GM12892 (cell line): ENCODE data around the gene ADARB2.

Experiments used
- DNase-seq: peaks from one replicate; pipeline ENCODE4 v3.0.0; 2011; ENCODE audit not compliant: insufficient read length
- FAIRE-seq: peaks from 2 replicates; lab custom pipeline; 2011; peaks lifted over from hg19 to GRCh38; lab: Jason Lieb, UNC
- POLR2A ChIP-seq: IDR thresholded peaks from 2 replicates; pipeline ENCODE4 v1.6.1; 2011; ENCODE audit warnings: low read depth, low read length, control low read depth
- POLR2AphosphoS5 ChIP-seq: IDR thresholded peaks from 2 replicates; pipeline ENCODE4 v1.6.1; 2011; ENCODE audit warnings: low read depth, low read length, control low read depth
- TAF1 ChIP-seq: IDR thresholded peaks from 2 replicates; pipeline ENCODE4 v1.6.1; 2011; ENCODE audit warnings: low read depth, mild to moderate bottlenecking, control low read depth, low read length, borderline replicate concordance

Gene ADARB2

DNA sequence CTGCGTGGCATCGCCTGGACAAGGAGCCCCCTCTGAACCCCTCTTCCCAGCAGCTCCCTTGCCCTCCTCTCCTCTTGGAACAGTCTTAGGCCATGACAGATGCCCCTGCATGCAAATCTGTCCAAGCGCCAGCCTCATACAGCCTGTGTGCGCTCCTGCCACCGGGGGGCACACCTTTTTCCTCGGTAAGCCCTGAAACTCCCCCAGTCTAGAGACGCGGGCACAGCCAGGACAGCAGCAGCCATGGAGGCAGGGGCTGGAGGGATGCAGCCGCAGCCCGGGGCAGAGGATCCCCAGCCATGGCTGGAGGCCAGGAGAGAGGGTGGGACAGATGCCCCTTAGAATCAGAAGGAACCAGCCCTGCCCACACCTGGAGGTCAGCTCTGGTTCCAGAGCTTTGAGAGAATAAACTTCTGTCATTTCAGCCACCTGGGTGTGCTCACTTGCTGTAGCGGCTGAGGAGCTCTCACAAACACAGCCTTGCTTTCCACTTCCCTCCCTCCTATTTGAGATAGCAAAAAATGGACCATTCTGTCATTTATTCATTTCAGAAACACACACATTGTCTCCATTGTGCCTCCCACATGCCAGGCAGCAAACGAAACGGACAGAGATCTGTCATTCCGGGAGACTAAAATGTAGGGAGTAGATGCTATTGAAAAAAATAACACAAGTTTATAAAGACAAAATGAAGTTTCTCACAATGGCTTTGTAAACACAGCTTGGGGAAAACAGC lies 439.6 kb downstream of the ADARB2 start:
- DNase-seq (no peak), FAIRE-seq (no peak)
- no peak for TF ChIP-seq POLR2A
- no peak for TF ChIP-seq TAF1
- no peak for TF ChIP-seq POLR2AphosphoS5

DNA sequence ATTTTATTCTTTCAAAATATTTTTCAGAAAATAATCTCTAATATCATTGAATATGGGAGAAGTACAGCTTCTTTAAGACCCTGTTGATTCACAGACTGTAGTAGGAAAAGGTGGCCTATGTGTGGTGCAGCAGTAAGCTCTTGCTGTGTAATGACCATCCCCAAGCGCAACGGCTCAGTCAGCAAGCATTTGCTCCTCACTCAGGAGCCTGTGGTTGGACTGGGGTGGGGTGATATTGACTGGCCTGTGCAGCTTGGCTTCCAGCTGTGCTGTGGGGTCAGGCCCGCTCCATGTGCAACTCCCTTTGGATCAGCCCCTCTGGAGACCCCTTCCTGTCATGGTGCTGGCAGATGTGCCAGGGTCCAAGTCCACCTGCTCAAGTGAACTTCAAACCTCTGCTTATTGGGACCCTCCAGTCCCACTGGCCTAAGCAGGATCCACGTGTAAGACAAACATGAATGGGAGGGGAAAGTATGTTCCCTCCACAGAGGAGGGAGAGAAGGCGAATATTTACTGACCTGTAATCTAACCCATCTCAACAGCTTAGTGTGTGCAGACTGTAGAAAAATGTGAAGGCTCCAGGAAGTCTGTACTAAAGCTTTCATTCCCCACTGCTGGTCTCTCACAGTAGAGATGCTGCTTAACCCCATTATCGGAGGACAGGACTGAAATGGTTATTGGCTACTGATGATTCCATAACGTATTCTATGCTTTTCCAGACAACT lies 441.4 kb downstream of the ADARB2 start:
- FAIRE-seq, result no peak
- TF ChIP-seq POLR2A, result no peak
- no peak for TF ChIP-seq TAF1
- TF ChIP-seq POLR2AphosphoS5, result no peak
- DNase-seq, result no peak

DNA sequence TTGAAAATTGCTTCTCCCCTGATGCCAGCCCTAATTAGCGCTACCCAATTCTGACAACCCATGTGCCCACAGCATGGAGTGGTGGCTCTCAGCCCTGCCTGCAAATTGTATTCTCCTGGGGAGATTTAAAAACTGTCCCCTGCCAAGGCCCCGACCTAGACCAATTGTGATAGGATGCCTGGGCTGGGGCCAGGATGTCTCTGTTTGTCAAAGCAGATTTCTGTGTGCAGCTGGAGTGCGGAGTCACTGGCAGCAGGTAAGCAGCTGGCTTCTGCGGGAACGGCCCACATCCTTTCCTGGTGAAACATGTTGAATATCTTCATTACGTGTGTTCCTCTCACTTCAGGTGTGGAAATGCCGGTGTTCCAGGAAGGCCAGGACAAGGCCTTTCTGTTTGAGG lies 442.6 kb downstream of the ADARB2 start:
- FAIRE-seq (no peak), DNase-seq (no peak)
- TF ChIP-seq POLR2A, result no peak

- no peak for FAIRE-seq
- TF ChIP-seq POLR2A, result no peak
- no peak for TF ChIP-seq POLR2AphosphoS5
- no peak for TF ChIP-seq TAF1
- DNase-seq, result no peak
These were observed 443.5 kb downstream of the ADARB2 start for GRCh38 chr10:1293636-1294435.

- DNase-seq (no peak), FAIRE-seq (no peak)
- no peak for TF ChIP-seq POLR2AphosphoS5
- TF ChIP-seq TAF1, result no peak
- TF ChIP-seq POLR2A, result no peak
These were observed 444.2 kb downstream of the ADARB2 start for GRCh38 chr10:1293157-1293556.

DNA sequence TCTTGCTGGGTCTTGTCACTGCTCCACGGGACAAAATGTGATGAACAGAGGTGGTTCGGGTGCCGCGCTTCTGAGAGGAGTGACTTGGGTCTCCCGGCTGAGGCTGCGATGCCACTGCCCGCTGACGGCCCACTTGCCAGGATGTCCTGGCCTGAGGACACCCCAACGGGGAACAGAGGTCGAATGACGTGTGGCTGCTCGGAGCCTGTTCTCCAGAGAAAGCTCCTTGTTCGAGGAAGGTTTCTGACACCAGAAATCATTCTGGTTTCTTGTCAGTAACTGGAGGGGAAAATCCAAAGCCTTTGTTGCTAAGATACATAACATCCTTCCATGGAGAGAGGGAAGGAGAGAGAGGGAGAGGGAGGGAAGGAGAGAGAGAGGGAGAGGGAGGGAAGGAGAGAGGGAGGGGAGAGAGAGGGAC lies 444.7 kb downstream of the ADARB2 start:
- no peak for FAIRE-seq
- DNase-seq, result no peak
- TF ChIP-seq TAF1, result no peak

DNA sequence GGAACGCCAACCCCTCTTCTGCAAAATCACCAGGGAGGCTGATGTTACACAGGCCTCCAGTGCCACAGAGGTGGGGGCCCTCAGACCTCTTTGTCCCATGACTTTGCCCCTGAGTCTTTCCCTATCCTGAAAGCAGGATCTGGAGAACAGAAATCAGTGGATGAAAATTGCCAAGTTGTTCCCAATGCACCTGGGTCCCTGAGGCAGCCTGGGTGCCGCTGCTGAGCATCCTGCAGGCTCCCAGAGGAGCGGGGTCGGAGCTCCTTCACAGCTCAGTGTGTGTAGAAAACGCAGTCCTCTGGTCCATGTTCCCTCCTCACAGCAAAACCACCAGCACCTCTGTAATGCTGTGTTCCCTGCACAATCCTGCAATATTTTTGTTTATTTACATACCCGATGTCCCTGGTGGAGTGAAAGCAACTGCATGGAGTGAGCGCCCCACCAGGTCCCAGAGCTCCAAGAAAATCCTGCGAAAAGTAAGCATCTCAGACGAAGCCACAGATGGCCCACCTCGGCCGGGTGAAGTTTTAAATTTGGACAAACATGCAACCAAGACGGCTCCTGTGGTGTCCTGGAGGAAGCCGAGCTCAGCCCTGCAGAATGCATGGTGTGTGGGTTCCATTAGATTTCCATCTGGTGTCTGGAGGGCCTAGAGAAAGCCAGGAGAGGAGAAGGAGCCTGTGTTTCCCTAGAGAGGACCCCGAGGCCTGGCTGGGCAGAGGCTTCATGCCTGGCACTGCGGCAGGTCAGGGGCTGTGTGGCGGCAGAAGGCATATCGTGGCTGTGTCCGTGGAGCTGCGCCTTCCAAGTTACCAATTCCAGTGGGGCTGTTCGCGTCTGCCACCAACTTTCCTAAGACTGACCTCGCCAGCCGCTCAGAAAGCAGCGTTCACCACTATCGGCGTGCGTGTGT lies 445.9 kb downstream of the ADARB2 start:
- FAIRE-seq, result no peak
- DNase-seq, result no peak
- TF ChIP-seq POLR2AphosphoS5, result no peak
- TF ChIP-seq TAF1, result no peak
- no peak for TF ChIP-seq POLR2A

DNA sequence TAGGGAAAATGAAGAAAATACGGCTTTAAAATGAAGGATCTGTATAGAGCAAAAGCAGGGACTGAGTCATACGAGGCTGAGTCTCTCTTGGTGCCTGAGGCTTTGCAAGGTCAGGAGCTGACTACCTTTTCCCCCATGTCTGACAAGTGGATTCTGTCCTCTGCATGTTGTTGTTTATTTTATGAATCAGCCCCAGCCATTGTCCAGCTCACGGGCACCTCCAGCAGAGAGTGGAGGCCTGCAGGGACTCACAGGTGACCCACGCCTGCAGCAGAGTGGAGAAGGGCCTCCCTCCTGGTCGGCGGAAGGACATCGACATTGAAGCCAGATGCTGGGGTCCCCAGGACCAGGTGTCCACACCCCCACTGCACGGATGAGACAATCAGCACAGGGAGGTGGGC lies 447.3 kb downstream of the ADARB2 start:
- FAIRE-seq (no peak), DNase-seq (no peak)
- TF ChIP-seq TAF1 (no peak), POLR2AphosphoS5 (no peak), POLR2A (no peak)

GRCh38 chr10:1289591-1289990 lies 447.7 kb downstream of the ADARB2 start:
- TF ChIP-seq TAF1, result no peak
- TF ChIP-seq POLR2A, result no peak
- TF ChIP-seq POLR2AphosphoS5, result no peak
- FAIRE-seq, result no peak
- no peak for DNase-seq

DNA sequence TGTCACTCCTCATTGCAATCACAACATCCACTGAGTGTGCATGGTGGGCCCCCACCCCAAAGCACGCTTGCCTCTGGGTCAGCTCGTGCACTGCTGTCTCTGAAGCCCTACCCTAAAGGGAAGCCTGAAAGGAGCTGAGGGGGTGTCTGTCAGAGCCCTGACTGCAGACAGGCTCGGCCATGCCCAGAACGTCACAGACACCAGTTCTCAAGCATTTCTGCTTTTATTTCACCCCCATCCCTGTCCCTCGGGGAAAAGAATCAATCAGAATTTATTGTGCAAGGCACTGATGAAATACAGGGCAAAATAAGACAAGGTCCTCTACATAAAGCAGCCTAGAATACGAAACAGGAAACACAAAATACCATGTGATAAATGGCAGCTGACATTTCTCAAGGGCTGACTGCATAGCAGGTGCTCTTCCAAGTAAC lies 449.3 kb downstream of the ADARB2 start:
- no peak for DNase-seq
- no peak for FAIRE-seq
- TF ChIP-seq POLR2A, result no peak
- no peak for TF ChIP-seq POLR2AphosphoS5
- TF ChIP-seq TAF1, result no peak

DNA sequence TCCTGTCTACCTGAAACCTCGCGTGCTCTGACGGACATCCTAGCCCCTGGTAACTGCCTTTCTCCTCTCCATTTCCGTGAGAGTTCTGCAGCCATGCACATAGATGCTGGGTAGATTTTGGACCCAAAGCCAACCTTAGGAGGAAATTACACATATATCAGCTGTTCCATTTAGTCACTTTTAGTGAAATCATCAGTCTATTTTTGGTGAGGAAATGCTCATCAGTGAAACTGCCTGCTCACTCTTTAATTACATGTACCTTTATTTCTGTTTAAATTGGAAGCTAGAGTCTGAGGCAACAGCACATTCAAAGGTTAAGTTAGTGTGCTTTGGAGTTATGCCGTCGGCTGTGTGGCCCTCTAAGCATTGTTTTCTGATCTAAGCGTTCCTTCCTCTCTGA lies 449.8 kb downstream of the ADARB2 start:
- TF ChIP-seq POLR2AphosphoS5, result no peak
- no peak for TF ChIP-seq POLR2A
- no peak for TF ChIP-seq TAF1
- DNase-seq (no peak), FAIRE-seq (no peak)
